Measurements from ENCODE around the gene CASZ1. TPM values are rescaled to one million over a fixed set of nuclear protein-coding genes. Genes with fewer than 3 reads are reported as not detected.
A peak's percentile ranks its signal among the peaks of the same experiment; 100 is the strongest.

CASZ1 gene
- total and polyA plus RNA-seq, 2 experiments from 2014 or later: 6.2 to 6.7 TPM

GRCh38 chr1:10777749-10778574 is 18.5 kb downstream of the CASZ1 start:
- H3K4me1 ChIP-seq (ENCODE audit: insufficient read depth): no peaks in the 10 kb centered on the region
- no peak overlapping the region for H2AFZ ChIP-seq
- no peaks in the 10 kb centered on the region for H3K27me3 ChIP-seq (ENCODE audit: insufficient read depth)
- H3K36me3 ChIP-seq (ENCODE audit: insufficient read depth): no peaks in the 10 kb centered on the region
- H3K27ac ChIP-seq (ENCODE audit: low read depth): peak overlapping the region; percentile 55; the same call in 1 of the 2 replicates
- ATAC-seq (no peak), DNase-seq (ENCODE audit: low spot score) (no peak)
- H3K4me3 ChIP-seq: no peak overlapping the region
- Mint-ChIP-seq H3K9me3 (no peaks in the 10 kb centered on the region), H3K27ac (no peak overlapping the region), H3K4me3 (no peak overlapping the region), H3K4me1 (peaks cover 5% of the 10 kb centered on the region; the same call in 2 of the 3 replicates), H3K27me3 (ENCODE audit: insufficient read depth, low read depth, poor library complexity) (no peaks in the 10 kb centered on the region), H3K36me3 (ENCODE audit: low read depth) (no peaks in the 10 kb centered on the region)
- H3F3A ChIP-seq (replicated peaks; ENCODE audit: low read depth): no peaks in the 10 kb centered on the region
- TF ChIP-seq NANOG (IDR thresholded peaks at IDR 0.05; ENCODE audit: borderline replicate concordance): no peak
- TF ChIP-seq STAT1 (IDR thresholded peaks at IDR 0.05; ENCODE audit: unreplicated experiment): no peak
- H3K79me2 ChIP-seq (replicated peaks; ENCODE audit: insufficient read depth): no peaks in the 10 kb centered on the region
- no peaks in the 10 kb centered on the region for H3K9me2 ChIP-seq (ENCODE audit: insufficient read depth)
- H3K4me2 ChIP-seq: no peak overlapping the region
- no peaks in the 10 kb centered on the region for H4K20me1 ChIP-seq (replicated peaks; ENCODE audit: insufficient read depth)

DNA sequence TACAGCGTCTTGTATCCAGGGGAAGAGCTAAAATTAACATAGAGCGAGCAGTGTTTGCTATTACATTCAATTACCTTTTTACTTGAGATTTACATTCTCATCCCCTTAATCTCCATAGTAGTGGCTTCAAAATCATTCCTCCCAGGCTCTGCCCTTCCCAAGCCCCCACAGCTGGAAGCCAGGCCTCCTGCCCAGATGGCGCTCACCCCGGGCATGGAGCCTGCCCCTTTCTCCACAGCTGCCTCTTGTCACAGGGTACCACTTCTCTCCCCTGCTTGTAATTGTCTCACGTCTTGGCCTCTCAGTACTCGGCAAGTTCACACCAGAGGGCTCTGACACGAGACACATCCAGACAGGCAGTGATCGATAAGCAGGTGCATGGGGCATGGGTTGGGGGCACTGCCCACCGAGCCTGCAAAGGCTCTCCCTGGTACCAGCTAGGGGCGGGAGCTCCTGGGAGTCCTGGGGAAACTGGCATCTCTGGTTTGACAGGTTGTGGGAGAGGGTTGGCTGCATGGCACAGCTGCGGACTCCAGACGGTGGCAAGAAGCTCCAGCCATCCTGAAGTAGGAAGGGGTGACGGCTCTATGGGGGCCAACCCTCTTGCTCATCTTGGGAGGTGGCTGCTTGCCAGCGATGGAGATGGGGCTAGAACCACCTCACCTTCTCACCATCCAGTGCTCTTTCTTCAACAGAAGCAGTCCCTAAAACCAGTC is 20.1 kb downstream of the CASZ1 start:
- H3K4me1 ChIP-seq (ENCODE audit: insufficient read depth): no peaks in the 10 kb centered on the region
- no peaks in the 10 kb centered on the region for H3K36me3 Mint-ChIP-seq (ENCODE audit: low read depth)
- H3K4me1 Mint-ChIP-seq: peaks cover 15% of the 10 kb centered on the region
- DNase-seq (ENCODE audit: low spot score): no peak
- ATAC-seq: no peak
- no peak overlapping the region for H3K4me3 Mint-ChIP-seq
- H3F3A ChIP-seq (replicated peaks; ENCODE audit: low read depth): no peaks in the 10 kb centered on the region
- H3K9me2 ChIP-seq (ENCODE audit: insufficient read depth): no peaks in the 10 kb centered on the region
- H3K4me2 ChIP-seq: no peak overlapping the region
- H3K27ac ChIP-seq (ENCODE audit: low read depth): no peak overlapping the region
- H3K36me3 ChIP-seq (ENCODE audit: insufficient read depth): no peaks in the 10 kb centered on the region
- H3K27me3 Mint-ChIP-seq (ENCODE audit: insufficient read depth, low read depth, poor library complexity): peaks cover 2% of the 10 kb centered on the region
- H3K27ac Mint-ChIP-seq: no peak overlapping the region
- H3K4me3 ChIP-seq: no peak overlapping the region
- no peak overlapping the region for H2AFZ ChIP-seq
- H3K79me2 ChIP-seq (replicated peaks; ENCODE audit: insufficient read depth): no peaks in the 10 kb centered on the region
- H3K27me3 ChIP-seq (ENCODE audit: insufficient read depth): no peaks in the 10 kb centered on the region
- no peaks in the 10 kb centered on the region for H3K9me3 Mint-ChIP-seq
- H4K20me1 ChIP-seq (replicated peaks; ENCODE audit: insufficient read depth): no peaks in the 10 kb centered on the region
- TF ChIP-seq NANOG (IDR thresholded peaks at IDR 0.05; ENCODE audit: borderline replicate concordance) (no peak), STAT1 (IDR thresholded peaks at IDR 0.05; ENCODE audit: unreplicated experiment) (no peak), EZH2 (IDR thresholded peaks at IDR 0.05; ENCODE audit: low read depth, unreplicated experiment) (no peak), ZNF331 (CRISPR knock-in tag; IDR thresholded peaks at IDR 0.05; ENCODE audit: low read depth) (no peak), REST (IDR thresholded peaks at IDR 0.05; ENCODE audit: unreplicated experiment) (no peak)
- TF ChIP-seq, protein P1, sequence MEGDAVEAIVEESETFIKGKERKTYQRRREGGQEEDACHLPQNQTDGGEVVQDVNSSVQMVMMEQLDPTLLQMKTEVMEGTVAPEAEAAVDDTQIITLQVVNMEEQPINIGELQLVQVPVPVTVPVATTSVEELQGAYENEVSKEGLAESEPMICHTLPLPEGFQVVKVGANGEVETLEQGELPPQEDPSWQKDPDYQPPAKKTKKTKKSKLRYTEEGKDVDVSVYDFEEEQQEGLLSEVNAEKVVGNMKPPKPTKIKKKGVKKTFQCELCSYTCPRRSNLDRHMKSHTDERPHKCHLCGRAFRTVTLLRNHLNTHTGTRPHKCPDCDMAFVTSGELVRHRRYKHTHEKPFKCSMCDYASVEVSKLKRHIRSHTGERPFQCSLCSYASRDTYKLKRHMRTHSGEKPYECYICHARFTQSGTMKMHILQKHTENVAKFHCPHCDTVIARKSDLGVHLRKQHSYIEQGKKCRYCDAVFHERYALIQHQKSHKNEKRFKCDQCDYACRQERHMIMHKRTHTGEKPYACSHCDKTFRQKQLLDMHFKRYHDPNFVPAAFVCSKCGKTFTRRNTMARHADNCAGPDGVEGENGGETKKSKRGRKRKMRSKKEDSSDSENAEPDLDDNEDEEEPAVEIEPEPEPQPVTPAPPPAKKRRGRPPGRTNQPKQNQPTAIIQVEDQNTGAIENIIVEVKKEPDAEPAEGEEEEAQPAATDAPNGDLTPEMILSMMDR (conservative IDR thresholded peaks at IDR 0.05; ENCODE audit: low read depth in 2 of 2): no peak
- TF ChIP-seq, protein P2, sequence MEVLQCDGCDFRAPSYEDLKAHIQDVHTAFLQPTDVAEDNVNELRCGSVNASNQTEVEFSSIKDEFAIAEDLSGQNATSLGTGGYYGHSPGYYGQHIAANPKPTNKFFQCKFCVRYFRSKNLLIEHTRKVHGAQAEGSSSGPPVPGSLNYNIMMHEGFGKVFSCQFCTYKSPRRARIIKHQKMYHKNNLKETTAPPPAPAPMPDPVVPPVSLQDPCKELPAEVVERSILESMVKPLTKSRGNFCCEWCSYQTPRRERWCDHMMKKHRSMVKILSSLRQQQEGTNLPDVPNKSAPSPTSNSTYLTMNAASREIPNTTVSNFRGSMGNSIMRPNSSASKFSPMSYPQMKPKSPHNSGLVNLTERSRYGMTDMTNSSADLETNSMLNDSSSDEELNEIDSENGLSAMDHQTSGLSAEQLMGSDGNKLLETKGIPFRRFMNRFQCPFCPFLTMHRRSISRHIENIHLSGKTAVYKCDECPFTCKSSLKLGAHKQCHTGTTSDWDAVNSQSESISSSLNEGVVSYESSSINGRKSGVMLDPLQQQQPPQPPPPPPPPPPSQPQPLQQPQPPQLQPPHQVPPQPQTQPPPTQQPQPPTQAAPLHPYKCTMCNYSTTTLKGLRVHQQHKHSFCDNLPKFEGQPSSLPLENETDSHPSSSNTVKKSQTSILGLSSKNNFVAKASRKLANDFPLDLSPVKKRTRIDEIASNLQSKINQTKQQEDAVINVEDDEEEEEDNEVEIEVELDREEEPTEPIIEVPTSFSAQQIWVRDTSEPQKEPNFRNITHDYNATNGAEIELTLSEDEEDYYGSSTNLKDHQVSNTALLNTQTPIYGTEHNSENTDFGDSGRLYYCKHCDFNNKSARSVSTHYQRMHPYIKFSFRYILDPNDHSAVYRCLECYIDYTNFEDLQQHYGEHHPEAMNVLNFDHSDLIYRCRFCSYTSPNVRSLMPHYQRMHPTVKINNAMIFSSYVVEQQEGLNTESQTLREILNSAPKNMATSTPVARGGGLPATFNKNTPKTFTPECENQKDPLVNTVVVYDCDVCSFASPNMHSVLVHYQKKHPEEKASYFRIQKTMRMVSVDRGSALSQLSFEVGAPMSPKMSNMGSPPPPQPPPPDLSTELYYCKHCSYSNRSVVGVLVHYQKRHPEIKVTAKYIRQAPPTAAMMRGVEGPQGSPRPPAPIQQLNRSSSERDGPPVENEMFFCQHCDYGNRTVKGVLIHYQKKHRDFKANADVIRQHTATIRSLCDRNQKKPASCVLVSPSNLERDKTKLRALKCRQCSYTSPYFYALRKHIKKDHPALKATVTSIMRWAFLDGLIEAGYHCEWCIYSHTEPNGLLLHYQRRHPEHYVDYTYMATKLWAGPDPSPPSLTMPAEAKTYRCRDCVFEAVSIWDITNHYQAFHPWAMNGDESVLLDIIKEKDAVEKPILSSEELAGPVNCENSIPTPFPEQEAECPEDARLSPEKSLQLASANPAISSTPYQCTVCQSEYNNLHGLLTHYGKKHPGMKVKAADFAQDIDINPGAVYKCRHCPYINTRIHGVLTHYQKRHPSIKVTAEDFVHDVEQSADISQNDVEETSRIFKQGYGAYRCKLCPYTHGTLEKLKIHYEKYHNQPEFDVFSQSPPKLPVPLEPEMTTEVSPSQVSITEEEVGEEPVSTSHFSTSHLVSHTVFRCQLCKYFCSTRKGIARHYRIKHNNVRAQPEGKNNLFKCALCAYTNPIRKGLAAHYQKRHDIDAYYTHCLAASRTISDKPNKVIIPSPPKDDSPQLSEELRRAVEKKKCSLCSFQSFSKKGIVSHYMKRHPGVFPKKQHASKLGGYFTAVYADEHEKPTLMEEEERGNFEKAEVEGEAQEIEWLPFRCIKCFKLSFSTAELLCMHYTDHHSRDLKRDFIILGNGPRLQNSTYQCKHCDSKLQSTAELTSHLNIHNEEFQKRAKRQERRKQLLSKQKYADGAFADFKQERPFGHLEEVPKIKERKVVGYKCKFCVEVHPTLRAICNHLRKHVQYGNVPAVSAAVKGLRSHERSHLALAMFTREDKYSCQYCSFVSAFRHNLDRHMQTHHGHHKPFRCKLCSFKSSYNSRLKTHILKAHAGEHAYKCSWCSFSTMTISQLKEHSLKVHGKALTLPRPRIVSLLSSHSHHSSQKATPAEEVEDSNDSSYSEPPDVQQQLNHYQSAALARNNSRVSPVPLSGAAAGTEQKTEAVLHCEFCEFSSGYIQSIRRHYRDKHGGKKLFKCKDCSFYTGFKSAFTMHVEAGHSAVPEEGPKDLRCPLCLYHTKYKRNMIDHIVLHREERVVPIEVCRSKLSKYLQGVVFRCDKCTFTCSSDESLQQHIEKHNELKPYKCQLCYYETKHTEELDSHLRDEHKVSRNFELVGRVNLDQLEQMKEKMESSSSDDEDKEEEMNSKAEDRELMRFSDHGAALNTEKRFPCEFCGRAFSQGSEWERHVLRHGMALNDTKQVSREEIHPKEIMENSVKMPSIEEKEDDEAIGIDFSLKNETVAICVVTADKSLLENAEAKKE (CRISPR knock-in tag; IDR thresholded peaks at IDR 0.05): no peak
